Spleen (tissue), 11 donors: ENCODE measurements around the gene LSM14B. TPM values are rescaled to one million over a fixed set of nuclear protein-coding genes. Genes with fewer than 3 reads are reported as not detected.

Experiments
- DNase-seq: peaks from one replicate; pipeline ENCODE4 v3.0.0-alpha.2; 2020
- H3K27ac ChIP-seq, 8 donors: fragments of 200-600 bp; sonication (generic) in 7 of 8; 1 replicate in 4 of 8; 2 replicates in 4 of 8; pipeline versions ENCODE4 v1.5.0 to v1.8.0; 2016 to 2021; ENCODE audit warnings: inconsistent platforms in 4 of 8, mild to moderate bottlenecking in 4 of 8, moderate library complexity in 1 of 8
- H3K27me3 ChIP-seq, 7 donors: fragments of 200-600 bp; sonication (generic) in 6 of 7; replicated peaks in 1 of 7; 1 replicate in 4 of 7; 2 replicates in 3 of 7; pipeline versions ENCODE4 v1.5.0 to v1.8.0; 2016 to 2021; ENCODE audit warnings: inconsistent platforms in 3 of 7, mild to moderate bottlenecking in 1 of 7
- H3K36me3 ChIP-seq, 6 donors: fragments of 200-600 bp; sonication (generic) in 5 of 6; 1 replicate in 4 of 6; 2 replicates in 2 of 6; pipeline versions ENCODE4 v1.5.0 to v1.8.0; 2016 to 2021; ENCODE audit warnings: inconsistent platforms in 2 of 6
- H3K4me1 ChIP-seq, 6 donors: fragments of 200-600 bp; sonication (generic) in 5 of 6; 1 replicate in 3 of 6; 2 replicates in 3 of 6; pipeline versions ENCODE4 v1.5.0 to v1.8.0; 2016 to 2021; ENCODE audit warnings: inconsistent platforms in 3 of 6
- H3K4me3 ChIP-seq, 8 donors: fragments of 200-600 bp; sonication (generic) in 7 of 8; 1 replicate in 4 of 8; 2 replicates in 4 of 8; pipeline versions ENCODE4 v1.5.0 to v1.8.0; 2016 to 2021; ENCODE audit warnings: inconsistent platforms in 4 of 8, mild to moderate bottlenecking in 4 of 8, moderate library complexity in 2 of 8
- H3K9me3 ChIP-seq, 8 donors: fragments of 200-600 bp; sonication (generic) in 7 of 8; 1 replicate in 4 of 8; 2 replicates in 4 of 8; pipeline versions ENCODE4 v1.5.0 to v1.8.0; 2016 to 2021; ENCODE audit warnings: inconsistent platforms in 4 of 8
- CTCF ChIP-seq, 11 experiments: fragments of 200-600 bp in 7 of 11; fragments of 450-650 bp in 4 of 11; sonication (generic) in 4 of 11; IDR thresholded peaks in 8 of 11; conservative IDR thresholded peaks in 3 of 11; 1 replicate in 7 of 11; 2 replicates in 4 of 11; pipeline versions ENCODE4 v1.4.0 to v1.8.0; 2016 to 2021; ENCODE audit warnings: antibody characterized with exemption in 11 of 11, inconsistent platforms in 4 of 11, mild to moderate bottlenecking in 1 of 11
- POLR2A ChIP-seq, 3 donors: fragments of 450-650 bp; IDR thresholded peaks; one replicate each; pipeline ENCODE4 v1.5.1; 2017; ENCODE audit warnings: antibody characterized with exemption in 3 of 3, mild to moderate bottlenecking in 1 of 3
- POLR2AphosphoS5 ChIP-seq, 3 donors: sonication (generic); formaldehyde crosslinking; IDR thresholded peaks; one replicate each; pipeline ENCODE4 v1.5.1; 2017; ENCODE audit warnings: antibody characterized with exemption in 3 of 3
- WGBS, 5 donors: extraction: QIAGEN DNeasy Blood & Tissue Kit in 3 of 5; methylation state at CpG; one replicate each; pipeline versions ENCODE4 v1.1.5 to v1.1.7; 2013 to 2018; 5-methylcytosine and 5-hydroxymethylcytosine counted together
- intact Hi-C: fragments of 100-400 bp; cut with DNase I; formaldehyde crosslinking; loops from one replicate; pipeline ENCODE4 v1.15.0; 2023; ENCODE audit warnings: low total_unique reads
- polyA plus RNA-seq, 3 donors: library from polyadenylated mRNA; stranded (reverse); fragments of 200-250 nt; gene quantifications; one replicate each; pipeline ENCODE4 v1.2.1, GENCODE V29; 2013
- total RNA-seq, 7 donors: library from RNA; depleted of rRNA in 3 of 7; stranded (reverse); fragments of >200 nt in 3 of 7; fragmentation: NEBNext Ultra II Directional in 4 of 7; extraction: Animal tissue kit (Norgen Biotek cat#: 25700) in 4 of 7; gene quantifications; one replicate each; pipeline versions ENCODE4 v1.1.0 to v1.2.1, GENCODE V29; 2016 to 2021
- donor health status: healthy with polysubstance abuse.
- donor health status: DM: no; HTN: no; CAD: no; lungs with moderate emphysema.
- donor health status: DM: no; HTN: no; CAD: no.
- donor health status: Bipolar disorder and iron deficiency.
- donor health status: healthy.
- donor health status: DM: no; HTN: no; CAD: no.
- donor health status: DM: yes; HTN: yes; CAD: no.

Gene LSM14B
- total and polyA plus RNA-seq, 10 donors, result 14.0 to 37.6 (median 26.0) TPM

GRCh38 chr20:62148908-62149314 lies 26.6 kb downstream of the LSM14B start:
- 81 to 90% (median 87%) methylated on average over 15 to 20 of the region's 20 CpGs for WGBS, 5 donors
- Histone ChIP-seq H3K4me3 (no peak overlapping the region), H3K27ac (peak overlapping the region in 6 of 8 donors; percentile 32 to 74 (median 61)), H3K36me3 (peaks cover 0 to 22% (median 0%) of the 10 kb centered on the region in 6 donors), H3K27me3 (no peaks in the 10 kb centered on the region), H3K4me1 (peaks cover 14 to 78% (median 53%) of the 10 kb centered on the region in 6 donors), H3K9me3 (peaks cover 0 to 12% (median 3%) of the 10 kb centered on the region in 8 donors)
- TF ChIP-seq CTCF (IDR thresholded peaks at IDR 0.05 in 8 of 11, conservative IDR thresholded peaks at IDR 0.05 in 3 of 11), result no peak
- TF ChIP-seq POLR2AphosphoS5 (IDR thresholded peaks at IDR 0.05), result peak in 1 of 3 donors; percentile 28
- intact Hi-C loops, result no loop called here
- no peak for DNase-seq

- Histone ChIP-seq H3K27me3 (no peaks in the 10 kb centered on the region), H3K27ac (peak overlapping the region in 6 of 8 donors; percentile 32 to 74 (median 61)), H3K4me1 (peaks cover 12 to 72% (median 49%) of the 10 kb centered on the region in 6 donors), H3K4me3 (no peak overlapping the region), H3K36me3 (peaks cover 0 to 30% (median 0%) of the 10 kb centered on the region in 6 donors), H3K9me3 (peaks cover 0 to 12% (median 3%) of the 10 kb centered on the region in 8 donors)
- intact Hi-C loops, result no loop called here
- 65 to 80% (median 76%) methylated on average over 24 of the region's 24 CpGs for WGBS, 5 donors
- DNase-seq, result no peak
- TF ChIP-seq POLR2AphosphoS5 (IDR thresholded peaks at IDR 0.05) (peak in 2 of 3 donors; percentile 26 to 69), CTCF (IDR thresholded peaks at IDR 0.05 in 8 of 11, conservative IDR thresholded peaks at IDR 0.05 in 3 of 11) (no peak), POLR2A (IDR thresholded peaks at IDR 0.05) (no peak)
These were observed 27.4 kb downstream of the LSM14B start for GRCh38 chr20:62149532-62150309.

- no peaks in the 10 kb centered on the region for H3K27me3 ChIP-seq
- DNase-seq, result no peak
- peaks cover 0 to 12% (median 3%) of the 10 kb centered on the region in 8 donors for H3K9me3 ChIP-seq
- H3K4me3 ChIP-seq, result no peak overlapping the region
- peaks cover 7 to 67% (median 43%) of the 10 kb centered on the region in 6 donors for H3K4me1 ChIP-seq
- peak overlapping the region in 5 of 8 donors; percentile 15 to 74 (median 58) for H3K27ac ChIP-seq
- peaks cover 0 to 36% (median 0%) of the 10 kb centered on the region in 6 donors for H3K36me3 ChIP-seq
- intact Hi-C loops, result no loop called here
- 91 to 98% (median 93%) methylated on average over 10 to 11 of the region's 11 CpGs for WGBS, 5 donors
- no peak for TF ChIP-seq POLR2AphosphoS5 (IDR thresholded peaks at IDR 0.05)
- TF ChIP-seq CTCF (IDR thresholded peaks at IDR 0.05 in 8 of 11, conservative IDR thresholded peaks at IDR 0.05 in 3 of 11), result no peak
- TF ChIP-seq POLR2A (IDR thresholded peaks at IDR 0.05), result no peak
These were observed 28.0 kb downstream of the LSM14B start for GRCh38 chr20:62150310-62150575.

GRCh38 chr20:62151225-62151624 lies 28.9 kb downstream of the LSM14B start:
- intact Hi-C loops, result no loop called here
- WGBS, 5 donors, result 92 to 97% (median 96%) methylated on average over 6 to 11 of the region's 11 CpGs
- Histone ChIP-seq H3K27me3 (no peaks in the 10 kb centered on the region), H3K4me1 (peaks cover 6 to 60% (median 37%) of the 10 kb centered on the region in 6 donors), H3K27ac (no peak overlapping the region), H3K9me3 (peaks cover 0 to 12% (median 3%) of the 10 kb centered on the region in 8 donors), H3K36me3 (peaks cover 0 to 45% (median 0%) of the 10 kb centered on the region in 6 donors), H3K4me3 (no peak overlapping the region)
- TF ChIP-seq POLR2AphosphoS5 (IDR thresholded peaks at IDR 0.05) (no peak), CTCF (IDR thresholded peaks at IDR 0.05 in 8 of 11, conservative IDR thresholded peaks at IDR 0.05 in 3 of 11) (no peak), POLR2A (IDR thresholded peaks at IDR 0.05) (no peak)
- no peak for DNase-seq
